Hematopoietic multipotent progenitor cell treated with erythropoietin and hydrocortisone succinate and interleukin-3 and kit ligand, for 6 days (in vitro differentiated cells): ENCODE measurements around the gene HNRNPK.

ENCODE experiments used
- DNase-seq: peaks from one replicate; pipeline ENCODE4 v3.0.0-alpha.2; 2015

Gene HNRNPK

DNA sequence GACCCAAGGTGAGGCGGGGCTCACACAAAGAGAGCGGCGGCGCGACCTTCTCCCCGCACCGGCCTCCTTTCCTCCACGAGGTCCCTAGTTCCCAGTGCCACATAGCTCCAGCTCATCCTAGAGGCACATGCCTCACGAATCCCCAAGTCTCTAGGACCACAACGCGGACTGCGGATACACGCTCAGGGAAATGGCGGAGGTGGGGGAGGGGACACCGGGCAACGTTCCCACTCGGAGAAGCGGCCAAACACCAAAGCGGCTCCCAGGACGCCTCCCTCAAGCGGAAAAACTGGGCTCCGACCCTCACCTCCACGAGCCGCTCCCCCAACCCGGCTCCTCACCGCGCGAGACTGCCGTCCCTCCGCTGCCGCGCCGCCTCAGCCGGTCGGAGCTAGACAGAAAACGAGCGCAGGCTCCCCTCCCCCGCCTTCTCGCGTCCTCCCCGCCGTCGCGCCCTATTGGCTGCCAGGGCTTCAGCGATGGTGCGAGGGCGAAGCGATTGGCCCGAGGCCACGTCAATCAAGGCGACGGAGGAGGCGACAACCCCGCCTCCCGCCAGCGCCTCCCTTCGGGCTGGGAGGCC lies at the start of gene HNRNPK:
HNRNPK (minus strand) TSS at position 404 of the 583 bp plus-strand sequence. CDS start 1,963 bp downstream, outside the sequence.
- DNase-seq: peak; percentile 98

DNA sequence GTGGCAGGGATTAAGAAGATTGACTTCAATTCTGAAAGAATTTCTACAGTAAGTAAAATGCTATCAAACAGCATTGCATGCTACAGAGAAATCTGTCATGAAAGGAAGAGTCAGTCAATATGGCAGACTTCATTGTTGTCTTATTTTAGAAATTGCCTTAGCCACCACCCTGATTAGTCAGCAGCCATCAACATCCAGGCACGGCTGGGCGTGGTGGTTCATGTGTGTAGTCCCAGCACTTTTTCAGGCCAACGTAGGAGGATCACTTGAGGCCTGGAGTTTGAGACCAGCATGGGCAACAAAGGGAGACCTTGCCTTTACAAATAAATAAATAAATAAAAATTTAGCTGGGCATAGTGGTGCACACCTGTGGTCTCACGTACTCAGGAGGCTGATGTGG lies 47.2 kb upstream of the HNRNPK start:
- DNase-seq: no peak

DNA sequence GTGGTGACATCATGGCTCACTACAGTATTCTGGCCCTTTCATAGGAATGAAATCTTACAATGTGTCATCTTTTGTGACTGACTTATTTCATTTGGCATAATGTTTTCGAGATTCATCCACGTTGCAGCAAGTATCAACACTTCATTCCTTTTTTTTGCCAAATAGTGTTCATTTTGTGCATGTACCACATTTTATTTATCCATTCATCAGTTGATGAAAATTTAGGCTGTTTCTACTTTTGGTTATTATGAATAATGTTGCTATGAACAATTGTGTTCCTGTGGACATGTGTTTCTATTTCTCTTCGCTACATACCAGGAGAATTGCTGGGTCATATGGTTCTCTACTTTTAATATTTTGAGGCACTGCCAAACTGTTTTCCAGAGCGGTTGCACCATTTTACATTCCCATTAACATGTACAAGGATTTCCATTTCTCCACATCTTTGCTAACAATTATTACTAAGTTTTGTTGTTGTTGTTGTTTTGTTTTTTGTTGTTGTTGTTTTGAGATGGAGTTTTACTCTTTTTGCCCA lies 44.1 kb upstream of the HNRNPK start:
- no peak for DNase-seq

GRCh38 chr9:84007662-84008061 lies 27.6 kb upstream of the HNRNPK start:
- no peak for DNase-seq

DNA sequence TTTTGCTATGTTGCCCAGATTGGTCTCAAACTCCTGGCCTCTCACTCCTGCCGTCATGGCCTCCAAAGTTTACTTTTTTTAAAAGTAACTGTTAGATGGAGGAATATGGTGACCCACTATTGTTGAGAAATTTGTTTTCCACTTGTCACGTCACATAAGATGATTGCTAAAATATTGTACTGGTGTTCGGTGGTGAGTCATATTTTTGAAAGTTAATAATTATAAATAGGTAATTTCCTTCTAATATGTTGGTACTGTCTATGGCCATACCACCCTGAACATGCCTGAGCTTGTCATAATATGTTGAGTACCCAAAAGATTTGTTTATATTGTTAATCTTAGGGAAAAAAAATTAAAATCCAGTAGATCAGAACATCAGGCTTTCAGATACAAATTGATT lies 23.2 kb upstream of the HNRNPK start:
- DNase-seq: no peak

- no peak for DNase-seq
Measured at GRCh38 chr9:84002344-84002743, 22.3 kb upstream of the HNRNPK start.

- DNase-seq: peak; percentile 38
Measured at GRCh38 chr9:84001621-84002020, 21.6 kb upstream of the HNRNPK start.

DNA sequence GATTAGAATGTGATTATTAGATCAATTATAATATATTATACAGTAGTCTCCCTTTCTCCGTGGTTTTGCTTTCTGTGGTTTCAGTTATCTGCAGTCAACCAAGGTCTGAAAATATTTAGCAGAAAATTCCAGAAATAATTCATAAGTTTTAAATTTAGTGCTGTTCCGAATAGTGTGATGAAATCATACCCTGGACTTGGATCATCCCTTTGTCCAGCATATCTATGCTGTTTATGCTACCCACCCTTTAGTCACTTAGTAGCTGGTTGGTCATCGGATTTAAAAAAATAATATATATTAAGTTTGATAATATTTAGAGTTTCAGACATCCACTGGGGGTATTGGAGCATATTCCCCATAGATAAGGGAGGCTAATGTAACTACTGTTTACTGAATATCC lies 20.2 kb upstream of the HNRNPK start:
- DNase-seq: no peak

GRCh38 chr9:83999141-83999918 lies 19.3 kb upstream of the HNRNPK start:
- no peak for DNase-seq

DNA sequence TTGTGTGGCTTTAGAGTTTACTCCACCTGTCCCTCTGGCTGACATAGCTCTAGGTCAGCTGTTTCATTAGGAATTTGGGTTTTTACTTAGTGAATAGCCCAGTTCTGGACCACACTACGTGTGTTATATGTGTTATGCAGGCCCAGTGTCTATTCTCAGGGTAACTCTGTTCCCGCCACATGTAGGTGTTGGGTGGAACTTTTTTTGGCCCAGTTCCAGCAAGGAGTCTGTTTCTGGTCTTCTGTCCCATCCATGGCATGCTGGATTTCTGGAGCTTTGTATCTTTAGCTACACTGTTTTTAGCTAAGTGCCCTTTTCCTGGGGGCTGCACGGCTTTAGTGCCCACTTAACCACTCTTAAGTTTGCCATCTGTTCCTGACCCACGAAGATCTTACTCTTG lies 16.1 kb upstream of the HNRNPK start:
- no peak for DNase-seq

- DNase-seq: no peak
Measured at GRCh38 chr9:83992901-83993300, 12.9 kb upstream of the HNRNPK start.

DNA sequence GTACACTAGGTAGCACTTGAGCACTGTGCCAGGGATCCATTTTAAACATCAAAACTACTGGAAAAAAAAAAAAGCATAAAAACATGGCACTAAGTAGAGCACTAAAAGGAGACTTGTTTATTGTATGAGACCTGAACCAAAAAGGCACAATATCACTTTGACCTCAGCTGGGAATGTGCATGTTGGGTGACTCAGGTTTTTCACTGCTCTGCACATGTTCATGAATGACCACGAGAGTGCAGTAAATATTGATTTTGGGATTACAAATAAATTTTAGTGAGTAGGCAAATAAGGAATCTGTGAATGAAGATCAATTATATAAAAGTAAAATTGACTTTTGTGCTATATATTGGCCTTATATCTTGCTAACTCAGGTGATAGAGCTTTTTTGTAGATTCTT lies 12.4 kb upstream of the HNRNPK start:
- no peak for DNase-seq

DNA sequence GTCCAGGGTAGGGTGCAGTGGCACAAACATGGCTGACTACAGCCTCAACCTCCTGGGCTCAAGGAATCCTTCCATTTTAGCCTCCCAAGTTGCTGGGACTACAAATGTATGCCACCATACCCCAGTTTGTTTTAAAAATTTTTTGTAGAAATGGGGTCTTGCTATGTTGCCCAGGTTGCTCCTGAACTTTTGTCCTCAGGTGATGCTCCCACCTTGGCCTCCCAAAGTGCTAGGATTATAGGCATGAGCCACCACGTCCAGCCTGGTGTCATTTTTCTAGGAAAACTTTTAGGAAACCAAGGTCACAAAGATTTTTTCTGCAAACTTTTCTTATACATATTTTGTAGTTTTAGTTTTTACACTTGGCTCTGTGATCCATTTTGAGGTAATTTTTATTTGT lies 11.3 kb upstream of the HNRNPK start:
- no peak for DNase-seq

DNA sequence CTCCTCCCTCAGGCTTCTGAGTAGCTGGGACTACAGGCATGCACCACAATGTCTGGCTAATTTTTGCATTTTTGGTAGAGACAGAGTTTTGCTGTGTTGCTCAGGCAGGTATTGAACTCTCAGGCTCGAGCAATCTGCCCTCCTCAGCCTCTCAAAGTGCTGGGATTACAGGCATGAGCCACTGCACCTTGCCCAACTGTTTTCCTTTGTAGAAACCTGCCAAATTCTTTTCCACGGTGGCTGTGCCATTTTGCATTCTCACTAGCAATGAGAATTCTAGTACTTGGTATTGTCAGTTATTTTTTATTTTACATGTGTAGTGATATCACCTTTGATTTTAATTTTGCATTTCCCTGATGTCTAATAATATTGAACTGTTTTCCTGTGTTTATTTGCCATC lies 8.4 kb upstream of the HNRNPK start:
- DNase-seq: no peak

DNA sequence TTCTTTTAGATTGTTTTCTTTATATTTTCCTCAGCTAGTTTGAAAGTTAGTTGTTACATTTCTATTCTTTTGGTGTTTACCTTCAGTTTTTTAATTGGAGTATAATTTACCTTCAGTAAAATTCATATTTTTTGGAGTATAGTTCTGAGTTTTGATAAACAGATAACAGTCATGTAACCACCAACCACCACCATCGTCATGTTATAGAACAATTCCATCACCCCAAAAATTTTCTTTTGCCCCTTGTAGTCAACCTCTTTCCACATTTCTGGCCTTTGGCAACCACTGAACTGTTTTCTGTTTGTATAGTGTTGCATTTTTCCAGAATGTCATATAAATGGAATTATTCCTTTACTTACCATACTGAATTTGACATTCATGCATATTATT lies 7.4 kb upstream of the HNRNPK start:
- no peak for DNase-seq

GRCh38 chr9:83986765-83987401 lies 6.9 kb upstream of the HNRNPK start:
- peak; percentile 40 for DNase-seq

- DNase-seq: peak; percentile 36
Measured at GRCh38 chr9:83986195-83986594, 6.2 kb upstream of the HNRNPK start.

DNA sequence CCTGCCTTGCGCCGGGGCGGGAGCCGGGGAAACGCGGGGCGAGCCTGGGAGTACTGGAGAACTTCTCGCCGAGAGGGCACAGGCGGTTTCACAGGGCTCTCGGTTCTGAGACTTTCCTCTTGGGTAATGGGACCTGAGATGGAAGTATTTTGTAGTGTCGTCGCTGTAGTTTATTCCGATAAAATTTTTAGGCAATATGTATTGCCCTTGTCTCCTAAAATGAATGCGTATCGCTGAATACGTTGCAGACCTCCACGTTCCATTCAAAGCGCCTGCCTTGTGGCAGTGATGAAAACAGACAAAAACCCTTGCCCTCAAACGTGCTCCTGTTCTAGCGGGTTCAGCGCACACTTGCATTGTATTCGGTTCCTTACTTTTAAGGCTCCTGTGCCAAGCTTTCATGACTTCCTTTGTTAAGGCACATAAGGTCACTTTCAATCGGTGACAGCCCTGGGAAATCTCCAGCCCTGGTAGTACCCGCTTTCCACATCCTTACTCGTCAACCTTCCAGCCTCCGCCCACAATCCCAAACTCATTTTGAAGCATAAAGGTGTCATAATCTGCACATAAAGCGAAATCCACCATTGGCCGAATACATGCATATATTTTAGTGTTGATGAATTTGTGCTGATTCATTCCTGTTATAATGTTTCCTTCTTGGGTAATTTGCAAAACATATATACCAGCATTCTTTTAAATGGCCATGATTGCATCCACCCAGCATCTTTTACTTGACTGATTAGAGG lies 1.3 kb upstream of the HNRNPK start:
- DNase-seq: peak; percentile 72

DNA sequence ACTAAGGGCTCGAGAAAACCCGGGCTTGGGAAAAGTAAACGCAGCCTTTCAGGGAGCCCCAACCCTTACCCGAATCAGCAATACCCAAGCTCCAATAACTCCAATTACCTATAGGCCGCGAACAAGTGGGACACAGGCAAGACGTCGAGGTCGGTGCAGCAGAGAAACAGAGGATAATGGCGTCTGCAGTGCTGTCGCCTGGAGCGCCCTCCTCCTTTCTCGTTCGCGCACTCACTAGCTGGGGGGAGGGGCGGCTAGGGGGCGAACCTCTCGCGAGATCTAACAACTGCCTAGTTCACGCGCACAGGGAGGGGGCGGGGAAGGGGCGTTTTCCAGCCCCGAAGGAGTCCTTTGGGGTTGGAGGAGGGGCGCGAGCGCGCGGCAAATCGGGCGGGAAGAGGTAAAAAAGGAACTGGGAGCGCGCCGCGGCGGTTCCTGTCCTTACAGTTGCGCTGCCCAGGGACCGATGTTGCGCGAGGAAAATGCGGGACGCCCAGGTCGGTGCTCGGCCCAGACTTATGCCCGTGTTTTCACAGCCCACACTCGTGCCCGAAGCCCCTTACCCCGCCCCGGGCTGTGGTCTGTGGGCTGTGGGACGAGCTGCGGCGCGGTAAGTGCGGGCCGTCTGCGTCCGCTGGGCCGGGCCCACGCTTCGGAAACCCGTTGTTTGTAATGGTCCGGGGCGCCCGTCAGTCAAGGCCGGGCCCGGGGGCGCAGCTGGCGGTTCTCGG lies 545 bp upstream of the HNRNPK start, which contains the start of gene RMI1:
RMI1 (plus strand) TSS at position 411 of the 731 bp plus-strand sequence. CDS start 20,182 bp downstream, outside the sequence.
- peak; percentile 100 for DNase-seq

DNA sequence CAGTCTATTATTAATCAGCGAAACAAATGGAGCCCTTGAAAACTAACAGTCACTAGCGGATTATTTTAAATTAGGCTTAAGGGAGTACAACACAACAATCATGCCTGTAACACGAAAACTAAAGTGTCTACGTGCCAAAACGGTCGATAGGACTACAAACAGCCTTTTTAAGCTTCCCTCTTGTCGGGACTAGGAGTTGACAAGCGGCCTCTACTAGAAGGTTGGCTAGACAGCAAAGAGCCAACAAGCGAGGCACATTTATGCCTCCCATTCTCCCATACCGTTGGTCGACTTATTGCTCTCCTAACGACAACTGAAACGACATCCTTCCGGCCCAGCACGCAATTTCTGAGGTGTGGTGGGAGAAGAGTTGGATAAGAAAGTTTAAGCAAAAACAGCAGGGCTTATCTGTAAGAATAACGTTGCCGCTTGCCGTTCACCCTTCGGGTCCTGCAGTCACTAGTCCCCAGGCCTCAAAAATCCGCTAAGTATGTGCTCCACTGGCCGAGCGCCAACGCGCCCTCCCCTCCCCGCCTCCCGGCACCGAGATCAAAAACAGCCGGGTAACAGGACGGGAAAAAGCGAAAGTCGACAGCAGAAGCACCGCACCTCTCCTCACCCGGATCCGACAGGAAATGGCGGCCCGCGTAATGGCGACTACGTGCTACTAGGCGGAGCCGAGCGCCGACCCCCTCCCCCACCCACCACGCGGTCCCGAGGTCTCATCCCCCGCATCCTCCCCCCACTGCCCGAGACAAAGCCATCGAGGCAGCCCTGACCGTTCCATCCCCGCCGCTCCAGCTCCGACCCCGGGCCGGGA lies 813 bp downstream of the HNRNPK start:
- peak; percentile 93 for DNase-seq

GRCh38 chr9:83977196-83977595 lies 2.8 kb downstream of the HNRNPK start:
- DNase-seq: no peak
